GM21390 (cell line): ENCODE measurements around the gene NRP1.
"Not testable (repeated sequence)": the region's sequence is repeated elsewhere in the genome, so short reads cannot be mapped to it uniquely, and the experiment has no call there.

Experiments
- ATAC-seq: cut with Tn5 transposase; IDR thresholded peaks from one replicate; pipeline ENCODE4 v1.9.1; 2021; ENCODE audit not compliant: unreplicated experiment

The NRP1 gene

GRCh38 chr10:33325929-33326328 is 8.5 kb downstream of the NRP1 start:
- ATAC-seq, result no peak

- no peak for ATAC-seq
These were observed 10.7 kb downstream of the NRP1 start for GRCh38 chr10:33323721-33324120.

GRCh38 chr10:33321516-33321915 is 13.0 kb downstream of the NRP1 start:
- ATAC-seq, result no peak

- no peak for ATAC-seq
These were observed 14.2 kb downstream of the NRP1 start for GRCh38 chr10:33320288-33320687.

- ATAC-seq, result no peak
These were observed 18.6 kb downstream of the NRP1 start for GRCh38 chr10:33315891-33316290.

GRCh38 chr10:33314811-33315561 is 19.5 kb downstream of the NRP1 start:
- no peak for ATAC-seq

- ATAC-seq, result no peak
These were observed 22.8 kb downstream of the NRP1 start for GRCh38 chr10:33311640-33312039.

- ATAC-seq, result no peak
These were observed 23.6 kb downstream of the NRP1 start for GRCh38 chr10:33310853-33311252.

- no peak for ATAC-seq
These were observed 25.1 kb downstream of the NRP1 start for GRCh38 chr10:33309406-33309805.

- ATAC-seq, result no peak
These were observed 26.6 kb downstream of the NRP1 start for GRCh38 chr10:33307835-33308234.

- no peak for ATAC-seq
These were observed 27.6 kb downstream of the NRP1 start for GRCh38 chr10:33306701-33307519.

GRCh38 chr10:33306126-33306525 is 28.3 kb downstream of the NRP1 start:
- no peak for ATAC-seq

- ATAC-seq, result no peak
These were observed 29.8 kb downstream of the NRP1 start for GRCh38 chr10:33304423-33305225.

GRCh38 chr10:33303988-33304387 is 30.5 kb downstream of the NRP1 start:
- no peak for ATAC-seq

- no peak for ATAC-seq
These were observed 32.1 kb downstream of the NRP1 start for GRCh38 chr10:33302208-33302829.

GRCh38 chr10:33301097-33301789 is 33.2 kb downstream of the NRP1 start:
- no peak for ATAC-seq

- ATAC-seq, result not testable (repeated sequence)
These were observed 33.9 kb downstream of the NRP1 start for GRCh38 chr10:33300544-33300943.

- ATAC-seq, result no peak
These were observed 35.6 kb downstream of the NRP1 start for GRCh38 chr10:33298893-33299292.

- ATAC-seq, result no peak
These were observed 36.4 kb downstream of the NRP1 start for GRCh38 chr10:33298110-33298509.

- no peak for ATAC-seq
These were observed 38.6 kb downstream of the NRP1 start for GRCh38 chr10:33295851-33296250.
